ENCODE measurements around the gene LRRD1.
A peak's percentile ranks its signal among the peaks of the same experiment; 100 is the strongest.
"Not testable (repeated sequence)": the region's sequence is repeated elsewhere in the genome, so short reads cannot be mapped to it uniquely, and the experiment has no call there.

Gene LRRD1

GRCh38 chr7:92108821-92109220, 70.1 kb downstream of the LRRD1 start:
- no peak overlapping the region for H3K4me3 ChIP-seq (ENCODE audit: low read length)
- no peaks in the 10 kb centered on the region for H3K9me2 ChIP-seq (replicated peaks; ENCODE audit: control insufficient read depth, low read length)
- peaks cover 23% of the 10 kb centered on the region for H3K4me1 ChIP-seq (ENCODE audit: control insufficient read depth, low read length)
- TF ChIP-seq, protein P1, sequence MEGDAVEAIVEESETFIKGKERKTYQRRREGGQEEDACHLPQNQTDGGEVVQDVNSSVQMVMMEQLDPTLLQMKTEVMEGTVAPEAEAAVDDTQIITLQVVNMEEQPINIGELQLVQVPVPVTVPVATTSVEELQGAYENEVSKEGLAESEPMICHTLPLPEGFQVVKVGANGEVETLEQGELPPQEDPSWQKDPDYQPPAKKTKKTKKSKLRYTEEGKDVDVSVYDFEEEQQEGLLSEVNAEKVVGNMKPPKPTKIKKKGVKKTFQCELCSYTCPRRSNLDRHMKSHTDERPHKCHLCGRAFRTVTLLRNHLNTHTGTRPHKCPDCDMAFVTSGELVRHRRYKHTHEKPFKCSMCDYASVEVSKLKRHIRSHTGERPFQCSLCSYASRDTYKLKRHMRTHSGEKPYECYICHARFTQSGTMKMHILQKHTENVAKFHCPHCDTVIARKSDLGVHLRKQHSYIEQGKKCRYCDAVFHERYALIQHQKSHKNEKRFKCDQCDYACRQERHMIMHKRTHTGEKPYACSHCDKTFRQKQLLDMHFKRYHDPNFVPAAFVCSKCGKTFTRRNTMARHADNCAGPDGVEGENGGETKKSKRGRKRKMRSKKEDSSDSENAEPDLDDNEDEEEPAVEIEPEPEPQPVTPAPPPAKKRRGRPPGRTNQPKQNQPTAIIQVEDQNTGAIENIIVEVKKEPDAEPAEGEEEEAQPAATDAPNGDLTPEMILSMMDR (IDR thresholded peaks at IDR 0.05; ENCODE audit: low read depth, low read length, poor library complexity, severe bottlenecking), result no peak
- TF ChIP-seq EZH2phosphoT487 (IDR thresholded peaks at IDR 0.05; ENCODE audit: borderline replicate concordance, low read length), result no peak
- H3F3A ChIP-seq (ENCODE audit: control insufficient read depth, insufficient read depth), result peaks cover 31% of the 10 kb centered on the region
- H3K9me3 ChIP-seq (ENCODE audit: control insufficient read depth, insufficient read depth, low read length), result no peaks in the 10 kb centered on the region
- no peaks in the 10 kb centered on the region for H4K20me1 ChIP-seq (ENCODE audit: control insufficient read depth, insufficient read depth, low read depth, low read length)
- peaks cover 73% of the 10 kb centered on the region for H3K36me3 ChIP-seq (ENCODE audit: control insufficient read depth, low read length)
- 0 out of 2 replicates have a peak overlapping the region, but pooled peaks have one; percentile 11 for H3K4me2 ChIP-seq (ENCODE audit: low read length)
- no peaks in the 10 kb centered on the region for H3K27me3 ChIP-seq (ENCODE audit: control insufficient read depth, low read length)
- no peak overlapping the region for H3K27ac ChIP-seq (ENCODE audit: low read depth, low read length)
- peaks cover under 1% of the 10 kb centered on the region for H3K79me2 ChIP-seq (ENCODE audit: control insufficient read depth, low read length)

- H3K4me1 ChIP-seq (ENCODE audit: control insufficient read depth, low read length); H3K27ac ChIP-seq (ENCODE audit: low read depth, low read length); H4K20me1 ChIP-seq (ENCODE audit: control insufficient read depth, insufficient read depth, low read depth, low read length); H3K4me2 ChIP-seq (ENCODE audit: low read length); H3K9me3 ChIP-seq (ENCODE audit: control insufficient read depth, insufficient read depth, low read length); H3K9me2 ChIP-seq (replicated peaks; ENCODE audit: control insufficient read depth, low read length); H3K79me2 ChIP-seq (ENCODE audit: control insufficient read depth, low read length); H3K4me3 ChIP-seq (ENCODE audit: low read length); H3F3A ChIP-seq (ENCODE audit: control insufficient read depth, insufficient read depth); H3K27me3 ChIP-seq (ENCODE audit: control insufficient read depth, low read length): not testable (repeated sequence)
- H3K36me3 ChIP-seq (ENCODE audit: control insufficient read depth, low read length), result peaks cover 57% of the 10 kb centered on the region
These were observed 76.1 kb downstream of the LRRD1 start for GRCh38 chr7:92102862-92103261.

GRCh38 chr7:92100534-92100933, 78.4 kb downstream of the LRRD1 start:
- H3K9me2 ChIP-seq (replicated peaks; ENCODE audit: control insufficient read depth, low read length), result no peaks in the 10 kb centered on the region
- no peaks in the 10 kb centered on the region for H3F3A ChIP-seq (ENCODE audit: control insufficient read depth, insufficient read depth)
- H3K27ac ChIP-seq (ENCODE audit: low read depth, low read length), result no peak overlapping the region
- H3K79me2 ChIP-seq (ENCODE audit: control insufficient read depth, low read length), result no peaks in the 10 kb centered on the region
- H3K27me3 ChIP-seq (ENCODE audit: control insufficient read depth, low read length), result no peaks in the 10 kb centered on the region
- no peak overlapping the region for H3K4me3 ChIP-seq (ENCODE audit: low read length)
- H3K9me3 ChIP-seq (ENCODE audit: control insufficient read depth, insufficient read depth, low read length), result no peaks in the 10 kb centered on the region
- H3K4me2 ChIP-seq (ENCODE audit: low read length), result no peak overlapping the region
- TF ChIP-seq, protein P1 (IDR thresholded peaks at IDR 0.05; ENCODE audit: low read depth, low read length, poor library complexity, severe bottlenecking), result no peak
- TF ChIP-seq EZH2phosphoT487 (IDR thresholded peaks at IDR 0.05; ENCODE audit: borderline replicate concordance, low read length), result no peak
- H3K4me1 ChIP-seq (ENCODE audit: control insufficient read depth, low read length), result peaks cover under 1% of the 10 kb centered on the region
- H4K20me1 ChIP-seq (ENCODE audit: control insufficient read depth, insufficient read depth, low read depth, low read length), result no peaks in the 10 kb centered on the region
- peaks cover 59% of the 10 kb centered on the region for H3K36me3 ChIP-seq (ENCODE audit: control insufficient read depth, low read length)

GRCh38 chr7:92095380-92095779, 83.6 kb downstream of the LRRD1 start:
- H3K27me3 ChIP-seq (ENCODE audit: control insufficient read depth, low read length), result no peaks in the 10 kb centered on the region
- no peak for TF ChIP-seq EZH2phosphoT487 (IDR thresholded peaks at IDR 0.05; ENCODE audit: borderline replicate concordance, low read length)
- TF ChIP-seq, protein P1 (IDR thresholded peaks at IDR 0.05; ENCODE audit: low read depth, low read length, poor library complexity, severe bottlenecking), result no peak
- peaks cover 56% of the 10 kb centered on the region for H3K36me3 ChIP-seq (ENCODE audit: control insufficient read depth, low read length)
- no peaks in the 10 kb centered on the region for H3F3A ChIP-seq (ENCODE audit: control insufficient read depth, insufficient read depth)
- no peaks in the 10 kb centered on the region for H3K9me3 ChIP-seq (ENCODE audit: control insufficient read depth, insufficient read depth, low read length)
- no peaks in the 10 kb centered on the region for H4K20me1 ChIP-seq (ENCODE audit: control insufficient read depth, insufficient read depth, low read depth, low read length)
- peaks cover 8% of the 10 kb centered on the region for H3K4me1 ChIP-seq (ENCODE audit: control insufficient read depth, low read length)
- H3K79me2 ChIP-seq (ENCODE audit: control insufficient read depth, low read length), result no peaks in the 10 kb centered on the region
- no peaks in the 10 kb centered on the region for H3K9me2 ChIP-seq (replicated peaks; ENCODE audit: control insufficient read depth, low read length)
- H3K4me3 ChIP-seq (ENCODE audit: low read length), result no peak overlapping the region
- H3K27ac ChIP-seq (ENCODE audit: low read depth, low read length), result no peak overlapping the region
- H3K4me2 ChIP-seq (ENCODE audit: low read length), result no peak overlapping the region

Measured in DOHH2 (cell line).